Glomerular endothelial cell (primary cell): ENCODE measurements around the gene ZNF597. TPM values are rescaled to one million over a fixed set of nuclear protein-coding genes. Genes with fewer than 3 reads are reported as not detected.

Source experiments
- total RNA-seq: library from RNA; depleted of rRNA; stranded (reverse); fragments of >200 nt; gene quantifications from 2 replicates; pipeline ENCODE4 v1.2.3, GENCODE V29; 2015

The ZNF597 gene
- total RNA-seq, 1 donor from 2014 or later: 2.1 TPM

Other genes with a start within 250 kb of the ZNF597 start
- 7.2 and 9.5 TPM in 2 replicates for gene ZNF200, start 208.3 kb downstream of the ZNF597 start, total RNA-seq
- gene MEFV, start 186.9 kb downstream of the ZNF597 start, total RNA-seq: not detected in 2 replicates
- gene ZNF263, start 160.0 kb downstream of the ZNF597 start, total RNA-seq: 30.2 and 31.5 TPM in 2 replicates
- 2.0 and 2.4 TPM in 2 replicates for gene TIGD7, start 138.1 kb downstream of the ZNF597 start, total RNA-seq
- gene ZNF75A, start 138.0 kb downstream of the ZNF597 start, total RNA-seq: 9.8 and 18.9 TPM in 2 replicates
- not detected in 2 replicates for gene OR2C1, start 87.6 kb downstream of the ZNF597 start, total RNA-seq
- 10.8 and 11.7 TPM in 2 replicates for gene ZSCAN32, start 42.5 kb downstream of the ZNF597 start, total RNA-seq
- 7.5 and 10.4 TPM in 2 replicates for gene ZNF174, start 42.3 kb downstream of the ZNF597 start, total RNA-seq
- gene NAA60, start 176 bp upstream of the ZNF597 start, total RNA-seq: 40.3 and 45.3 TPM in 2 replicates
- not detected in 2 replicates for gene C16orf90, start 52.0 kb upstream of the ZNF597 start, total RNA-seq
- gene CLUAP1, start 57.5 kb upstream of the ZNF597 start, total RNA-seq: 13.4 and 16.2 TPM in 2 replicates
- gene NLRC3, start 133.9 kb upstream of the ZNF597 start, total RNA-seq: 7.5 and 7.6 TPM in 2 replicates
- gene SLX4, start 168.1 kb upstream of the ZNF597 start, total RNA-seq: 4.1 and 6.5 TPM in 2 replicates
- gene DNASE1, start 211.2 kb upstream of the ZNF597 start, total RNA-seq: 11.8 and 14.8 TPM in 2 replicates